ENCODE results near the gene AP3B1.
A peak's percentile ranks its signal among the peaks of the same experiment; 100 is the strongest.
"Not testable (repeated sequence)": the region's sequence is repeated elsewhere in the genome, so short reads cannot be mapped to it uniquely, and the experiment has no call there.

Gene AP3B1

DNA sequence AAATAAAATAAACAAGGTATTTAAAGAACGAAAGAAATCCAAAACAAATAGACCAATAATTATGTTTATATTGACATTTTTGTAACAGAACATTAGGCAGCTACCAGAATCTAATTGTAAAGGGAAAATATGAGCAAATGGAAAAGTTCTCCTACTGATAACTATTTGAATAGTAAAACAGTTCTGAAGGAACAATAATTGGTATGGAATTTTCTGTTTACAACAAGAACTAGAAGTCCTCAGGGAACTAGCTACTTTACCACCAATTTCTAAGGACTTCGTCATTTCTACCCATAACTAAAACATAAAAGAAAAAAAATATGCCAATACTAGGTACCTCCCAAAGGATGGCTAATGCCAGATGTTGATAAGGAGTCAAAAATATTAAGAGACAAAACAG, 58.5 kb downstream of the AP3B1 start:
- no peak for DNase-seq

DNA sequence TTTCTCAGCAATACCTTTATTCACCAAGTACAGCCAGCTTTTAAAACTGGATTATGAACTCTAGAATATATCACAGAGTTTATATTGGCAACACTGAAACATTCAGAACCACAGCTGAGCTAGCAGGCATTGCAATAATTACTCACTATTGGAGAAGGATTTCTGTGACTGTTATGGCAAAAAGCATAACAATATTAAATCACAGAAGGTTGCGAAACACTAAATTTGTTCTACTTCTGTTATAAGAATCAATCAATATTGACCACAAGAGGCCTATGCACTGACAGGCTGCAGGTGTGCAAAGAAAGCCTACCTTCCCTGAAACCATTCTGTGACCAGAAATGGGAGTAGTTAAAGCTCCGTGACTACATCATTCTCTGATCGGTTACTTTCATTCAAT, 59.2 kb downstream of the AP3B1 start:
- no peak for DNase-seq

DNA sequence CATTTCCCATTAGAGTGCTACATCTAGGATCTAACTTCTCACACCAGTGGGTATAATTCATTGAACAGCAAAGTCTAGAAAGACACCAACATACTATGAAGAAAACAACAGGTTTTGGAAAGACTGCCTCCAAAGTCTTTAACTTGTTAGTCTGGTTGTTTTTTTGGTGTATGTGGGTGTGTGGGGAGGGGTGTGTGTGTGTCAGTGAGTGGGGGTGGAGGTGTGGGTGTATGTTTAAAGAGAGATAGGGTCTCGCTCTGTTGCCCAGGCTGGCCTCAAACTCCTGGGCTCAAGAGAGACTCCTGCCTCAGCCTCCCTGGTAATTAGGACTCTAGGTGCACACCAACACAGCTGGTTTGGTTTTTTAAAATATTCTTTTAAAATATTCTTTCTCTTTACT, 59.7 kb downstream of the AP3B1 start:
- no peak for DNase-seq

DNA sequence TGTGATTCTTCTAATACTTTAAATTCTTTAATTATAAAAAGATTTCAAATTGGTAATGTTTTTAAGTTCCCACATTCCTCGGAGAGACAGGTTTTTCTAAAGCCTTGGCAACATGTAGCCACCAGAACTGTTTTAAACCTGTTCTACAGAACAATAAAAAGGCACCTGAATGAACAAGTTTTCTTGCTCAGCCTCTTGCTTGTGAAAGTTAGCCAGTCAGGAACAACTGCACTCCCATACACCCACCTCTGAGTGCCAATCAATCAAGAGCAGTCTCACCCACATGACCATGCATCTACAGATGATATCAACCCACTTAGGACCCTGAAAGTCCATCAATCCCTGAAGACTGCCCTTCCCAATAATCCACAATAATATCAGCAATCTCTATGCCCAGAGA, 62.3 kb downstream of the AP3B1 start:
- DNase-seq, result no peak

DNA sequence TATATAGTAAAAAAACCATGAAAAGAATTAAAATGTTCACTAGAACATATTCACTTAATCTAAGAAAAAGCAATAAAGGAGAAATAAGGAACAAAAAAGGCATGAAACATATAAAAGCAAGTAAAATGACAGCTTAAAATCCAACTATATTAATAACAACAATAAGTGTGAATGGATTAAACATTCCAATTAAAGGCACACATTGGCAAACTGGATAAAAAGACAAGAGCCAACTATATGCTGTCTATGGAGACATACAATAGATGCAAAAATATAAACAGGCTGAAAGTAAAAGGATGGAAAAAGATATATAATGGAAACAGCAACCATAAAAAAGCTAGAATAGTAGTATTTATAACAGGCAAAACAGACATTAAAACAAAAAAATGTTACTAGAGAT, 70.1 kb downstream of the AP3B1 start:
- no peak for DNase-seq

DNA sequence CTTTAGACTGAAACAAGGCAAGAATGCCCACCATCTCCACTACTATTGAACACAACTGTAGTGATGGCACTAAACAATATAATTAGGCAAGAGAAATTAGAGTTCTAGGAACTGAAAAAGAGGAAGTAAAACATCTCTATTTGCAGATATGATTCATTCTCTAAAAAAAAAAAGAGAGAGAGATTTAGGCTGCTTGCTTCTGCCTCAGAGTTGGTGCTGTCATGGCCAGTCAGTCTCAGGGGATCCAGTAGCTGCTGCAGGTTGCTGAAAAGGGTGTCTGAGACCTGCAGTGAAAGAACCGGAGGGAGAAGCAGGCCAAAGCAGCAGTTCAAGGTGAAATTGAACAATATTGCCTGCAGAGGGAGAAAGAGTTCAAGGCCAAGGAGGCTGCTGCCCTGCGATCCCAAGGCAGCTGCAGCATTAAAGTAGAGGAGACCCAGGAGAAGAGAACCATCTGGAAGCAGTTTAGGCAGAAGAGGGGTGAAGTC, 72.5 kb downstream of the AP3B1 start:
- peak; percentile 1 to 67 for DNase-seq

DNA sequence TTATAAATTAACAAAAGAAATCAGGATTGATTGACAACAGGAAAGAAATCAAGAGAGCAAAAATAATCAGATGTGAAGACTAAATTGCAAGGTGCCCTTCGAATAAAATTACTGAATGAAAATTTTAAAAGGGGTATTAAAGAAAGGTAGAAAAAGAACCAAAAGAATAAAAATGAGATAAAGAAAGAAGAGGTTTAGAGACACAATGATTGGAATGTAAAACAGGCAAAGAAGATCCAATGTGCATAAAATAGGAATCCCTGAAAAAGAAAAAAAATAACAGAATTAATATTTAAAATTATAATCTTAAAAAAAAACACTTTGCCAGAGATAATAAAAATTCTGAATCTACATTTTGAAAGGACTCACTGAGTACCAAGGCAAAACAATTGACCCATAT, 73.0 kb downstream of the AP3B1 start:
- no peak for DNase-seq

DNA sequence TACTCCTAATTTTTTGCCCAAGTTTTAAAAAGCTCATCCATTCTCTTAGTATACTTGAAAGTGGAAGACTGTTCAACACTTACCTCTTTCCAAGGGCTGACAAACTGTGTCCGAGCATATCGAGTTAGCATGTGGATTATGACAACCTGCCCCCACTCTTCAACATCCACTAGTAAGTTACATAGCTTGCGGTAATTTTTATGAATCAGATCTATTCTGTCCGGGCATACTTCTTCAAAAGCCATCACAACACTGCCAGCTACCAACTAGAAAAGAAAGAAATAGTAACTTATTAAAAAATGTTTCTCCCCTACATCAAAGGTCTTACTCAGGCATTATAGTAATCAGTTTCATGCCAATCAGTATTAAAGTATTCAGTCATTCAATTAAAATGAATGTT, 78.5 kb downstream of the AP3B1 start:
- no peak for DNase-seq

DNA sequence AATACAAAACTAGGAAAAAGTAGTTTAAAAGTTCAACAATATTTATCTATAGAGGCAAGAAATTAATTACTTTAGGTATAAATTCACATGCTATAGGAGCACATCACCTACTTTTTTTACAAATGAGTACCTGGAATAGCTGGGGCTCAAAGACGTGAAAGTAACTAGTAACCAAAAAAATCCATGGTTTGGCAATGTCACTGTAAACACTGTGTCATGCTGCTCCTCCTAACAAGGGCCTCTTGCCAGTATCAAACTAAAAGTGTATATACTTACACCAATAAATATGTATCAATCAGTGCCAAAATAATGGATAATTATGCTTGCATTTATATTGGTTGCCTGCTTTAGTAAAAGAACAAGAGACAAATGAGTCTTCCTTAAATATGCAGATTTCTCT, 78.9 kb downstream of the AP3B1 start:
- no peak for DNase-seq

DNA sequence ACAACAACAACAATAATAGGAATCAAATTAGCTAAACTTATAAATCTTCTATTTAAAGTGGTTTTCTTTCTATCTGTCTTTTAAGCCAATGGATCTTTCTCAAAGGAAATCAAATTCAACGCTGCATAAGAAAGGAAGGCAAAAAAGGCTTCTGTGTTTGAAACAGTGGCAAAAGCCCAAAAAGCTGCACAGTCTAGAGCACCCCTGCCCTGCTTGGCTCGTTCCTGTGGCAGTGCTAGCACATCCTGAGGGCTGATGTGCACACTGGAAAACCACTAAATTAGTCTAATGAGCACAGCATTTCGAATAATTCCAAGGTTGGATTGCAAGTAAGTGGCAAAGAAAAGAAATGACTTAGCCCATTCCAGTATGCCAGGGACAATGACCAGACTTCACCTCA, 80.7 kb downstream of the AP3B1 start:
- DNase-seq, result no peak

DNA sequence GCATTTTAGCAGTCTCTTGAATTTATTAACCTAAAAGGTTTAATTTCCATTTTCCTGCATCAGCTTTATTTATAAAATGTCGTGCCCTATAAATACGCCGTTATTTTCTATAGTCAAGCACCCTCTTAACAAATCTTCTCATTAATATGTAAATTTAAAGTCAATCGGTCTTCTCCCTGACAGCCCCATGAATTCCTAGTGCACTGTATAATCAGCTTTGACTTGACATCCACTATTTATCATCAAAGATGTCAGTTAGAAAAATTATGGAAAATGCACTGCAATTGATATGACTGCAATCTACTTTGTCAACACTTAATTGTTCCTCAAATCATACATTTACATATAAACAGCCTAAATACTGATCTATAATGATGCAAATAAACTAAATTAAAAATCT, 83.4 kb downstream of the AP3B1 start:
- no peak for DNase-seq

DNA sequence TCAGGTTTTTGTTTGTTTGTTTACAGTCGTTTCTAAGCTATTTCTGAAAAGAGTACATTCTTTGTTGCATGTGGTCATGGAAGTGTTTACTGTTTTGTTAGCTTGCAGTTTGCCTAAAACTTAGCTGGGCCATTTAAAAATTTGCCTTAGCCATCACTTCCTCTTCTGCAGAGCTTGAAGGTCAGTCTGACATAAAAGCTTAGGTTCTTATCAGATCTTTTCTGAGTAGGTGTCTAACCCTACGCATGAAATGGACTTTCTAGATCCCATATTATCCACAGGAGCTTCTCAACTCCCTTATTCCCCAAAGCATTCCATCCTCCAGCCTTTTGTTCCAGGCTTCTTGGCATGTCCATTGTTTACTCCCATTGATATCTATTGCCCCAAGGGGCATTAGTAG, 90.3 kb downstream of the AP3B1 start:
- no peak for DNase-seq

DNA sequence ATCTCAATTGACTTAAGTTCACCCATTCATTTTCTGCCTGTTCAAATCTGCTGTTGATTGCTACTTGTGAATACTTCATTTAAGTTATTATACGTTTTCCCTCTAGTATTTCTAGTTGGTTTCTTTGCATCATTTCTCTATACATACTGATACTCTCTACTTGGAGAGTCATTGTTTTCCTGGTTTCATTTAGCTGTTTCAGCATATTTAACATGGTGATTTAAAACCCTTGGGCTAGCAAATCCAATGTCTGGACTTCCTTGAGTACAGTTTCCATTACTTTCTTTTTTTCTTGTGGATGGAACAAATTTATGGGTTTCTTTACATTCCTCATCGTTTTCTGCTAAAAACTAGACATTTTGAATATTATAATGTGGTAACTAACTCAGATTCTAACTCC, 90.7 kb downstream of the AP3B1 start:
- DNase-seq, result no peak

DNA sequence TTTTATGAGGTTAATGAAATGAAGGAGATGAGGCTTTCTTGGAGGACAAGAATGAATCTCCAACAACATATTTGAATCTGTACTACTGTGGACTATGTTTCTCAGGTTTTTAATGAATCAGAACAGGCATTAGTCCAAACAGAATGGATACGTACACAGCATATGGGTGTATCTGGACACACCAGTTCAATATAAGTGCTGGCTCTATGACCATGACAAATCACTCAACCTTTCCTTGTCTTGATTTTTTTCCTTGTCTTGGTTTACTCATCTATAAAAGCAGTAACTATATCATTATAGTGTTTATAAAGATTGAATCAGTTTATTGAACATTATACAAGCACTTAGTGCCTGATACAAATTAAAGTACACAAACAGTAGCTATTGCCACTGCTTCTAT, 104.1 kb downstream of the AP3B1 start:
- no peak for DNase-seq

DNA sequence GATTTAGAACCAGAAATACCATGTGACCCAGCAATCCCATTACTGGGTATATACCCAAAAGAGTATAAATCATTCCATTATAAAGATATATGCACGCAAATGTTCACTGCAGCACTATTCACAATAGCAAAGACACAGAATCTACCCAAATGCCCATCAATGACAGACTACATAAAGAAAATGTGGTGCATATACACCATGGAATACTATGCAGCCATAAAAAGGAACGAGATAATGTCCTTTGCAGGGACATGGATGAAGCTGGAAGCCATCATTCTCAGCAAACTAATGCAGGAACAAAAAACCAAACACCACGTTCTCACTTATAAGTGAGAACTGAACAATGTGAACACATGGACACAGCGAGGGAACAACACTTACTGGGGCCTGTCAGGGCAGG, 105.8 kb downstream of the AP3B1 start:
- DNase-seq, result not testable (repeated sequence)

DNA sequence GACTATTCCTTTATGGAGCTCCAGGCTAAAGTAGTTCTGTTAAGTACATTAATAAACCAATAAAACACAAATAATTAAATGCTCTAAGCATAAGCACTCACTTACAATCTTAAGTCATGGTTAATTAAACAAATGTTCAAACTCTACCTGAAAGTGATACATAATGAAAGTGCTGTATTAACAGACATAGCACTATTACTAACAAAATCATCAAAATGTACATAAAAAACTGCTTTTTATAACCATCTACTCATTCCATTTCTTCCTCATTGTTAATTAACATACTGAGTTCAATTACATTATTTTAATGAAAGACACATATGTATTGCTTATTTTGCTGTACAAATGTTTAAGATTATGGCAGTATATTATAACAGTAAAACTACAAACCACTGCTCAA, 107.3 kb downstream of the AP3B1 start:
- DNase-seq, result no peak

DNA sequence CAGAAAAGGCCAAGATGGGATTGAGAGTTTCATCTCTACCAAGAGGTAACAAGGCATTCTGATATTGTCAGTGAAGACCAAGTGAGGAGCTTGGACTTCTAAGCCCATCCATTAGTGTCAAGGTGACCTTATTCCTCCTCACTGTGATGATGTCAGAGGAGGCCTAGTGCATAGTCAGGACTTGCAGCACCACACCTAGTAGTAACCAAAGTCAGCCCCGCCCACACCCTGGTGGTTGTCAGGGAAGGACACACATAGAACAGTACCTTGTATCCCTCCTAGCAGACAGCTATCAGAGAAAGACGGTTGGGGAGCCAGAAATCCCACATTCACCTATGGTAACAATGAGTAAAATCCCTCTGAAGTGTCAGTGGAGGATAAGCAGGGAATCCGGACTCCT, 111.7 kb downstream of the AP3B1 start:
- no peak for DNase-seq

DNA sequence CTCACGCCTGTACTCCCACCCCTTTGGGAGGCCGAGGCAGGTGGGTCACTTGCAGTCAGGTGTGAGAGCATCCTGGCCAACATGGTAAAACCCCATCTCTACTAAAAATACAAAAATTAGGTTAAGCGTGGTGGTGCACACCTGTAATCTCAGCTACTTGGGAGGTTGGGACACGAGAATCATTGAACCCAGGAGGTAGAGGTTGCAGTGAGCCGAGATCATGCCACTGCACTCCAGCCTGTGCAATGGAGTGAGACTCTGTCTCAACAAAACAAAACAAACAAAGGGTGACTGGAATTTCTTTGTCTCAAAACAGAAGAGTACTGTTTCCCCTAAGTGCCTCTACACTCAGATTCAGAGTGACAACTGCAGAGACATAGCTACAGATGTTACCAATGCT, 116.1 kb downstream of the AP3B1 start:
- no peak for DNase-seq

DNA sequence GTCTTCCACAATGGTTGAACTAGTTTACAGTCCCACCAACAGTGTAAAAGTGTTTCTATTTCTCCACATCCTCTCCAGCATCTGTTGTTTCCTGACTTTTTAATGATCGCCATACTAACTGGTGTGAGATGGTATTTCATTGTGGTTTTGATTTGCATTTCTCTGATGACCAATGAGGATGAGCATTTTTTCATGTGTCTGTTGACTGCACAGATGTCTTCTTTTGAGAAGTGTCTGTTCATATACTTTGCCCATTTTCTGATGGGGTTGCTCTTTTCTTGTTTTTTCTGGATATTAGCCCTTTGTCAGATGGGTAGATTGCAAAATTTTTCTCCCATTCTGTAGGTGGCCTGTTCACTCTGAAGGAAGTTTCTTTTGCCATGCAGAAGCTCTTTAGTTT, 124.2 kb downstream of the AP3B1 start:
- not testable (repeated sequence) for DNase-seq

DNA sequence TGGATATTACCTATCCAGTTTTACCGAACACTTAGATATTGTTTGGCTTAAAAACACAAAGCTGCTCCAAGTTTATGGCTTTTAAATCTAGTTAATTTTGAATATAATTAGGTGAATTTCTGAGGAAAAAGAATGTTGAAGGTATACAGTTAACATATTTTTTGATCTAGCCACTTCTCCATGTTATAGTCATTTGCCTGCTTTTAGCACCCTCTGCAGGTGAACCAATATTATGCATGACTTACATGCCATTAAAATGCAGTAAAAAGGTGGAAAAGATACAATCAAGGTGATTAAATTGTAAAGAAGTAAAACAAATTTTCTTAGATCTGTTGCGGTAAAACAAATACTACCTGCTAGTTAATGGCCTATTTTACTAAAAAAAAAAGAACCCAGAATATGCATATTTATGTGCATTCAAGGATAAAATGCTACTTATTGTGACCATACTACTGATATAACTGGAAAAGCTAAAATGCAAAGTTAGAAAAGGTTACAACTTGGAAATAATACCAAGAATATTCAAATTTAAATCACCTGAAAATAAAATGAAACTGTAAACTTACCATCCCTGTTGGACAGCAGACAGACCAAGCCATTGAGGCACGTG, 132.1 kb downstream of the AP3B1 start:
- DNase-seq, result peak in 1 of 2 donors; percentile 27

DNA sequence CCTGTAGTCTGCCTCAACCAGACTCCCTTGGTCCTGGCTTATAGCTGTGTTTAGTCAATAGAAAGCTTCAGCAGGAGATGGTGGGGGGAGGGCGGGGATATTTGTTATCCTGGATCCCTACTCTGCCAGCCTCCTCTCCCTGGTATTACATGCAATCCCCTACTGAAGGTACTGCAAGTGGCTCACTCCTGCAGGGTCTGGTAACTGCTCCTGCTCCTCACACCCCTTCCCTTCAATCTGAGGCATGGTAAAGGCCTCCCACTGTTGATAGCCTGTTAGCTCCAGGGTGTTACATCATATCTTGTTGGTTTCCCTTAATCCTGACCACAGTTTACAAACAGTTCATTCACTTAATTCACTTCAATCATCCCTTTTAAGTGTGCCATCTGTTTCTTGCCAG, 137.5 kb downstream of the AP3B1 start:
- DNase-seq, result no peak

DNA sequence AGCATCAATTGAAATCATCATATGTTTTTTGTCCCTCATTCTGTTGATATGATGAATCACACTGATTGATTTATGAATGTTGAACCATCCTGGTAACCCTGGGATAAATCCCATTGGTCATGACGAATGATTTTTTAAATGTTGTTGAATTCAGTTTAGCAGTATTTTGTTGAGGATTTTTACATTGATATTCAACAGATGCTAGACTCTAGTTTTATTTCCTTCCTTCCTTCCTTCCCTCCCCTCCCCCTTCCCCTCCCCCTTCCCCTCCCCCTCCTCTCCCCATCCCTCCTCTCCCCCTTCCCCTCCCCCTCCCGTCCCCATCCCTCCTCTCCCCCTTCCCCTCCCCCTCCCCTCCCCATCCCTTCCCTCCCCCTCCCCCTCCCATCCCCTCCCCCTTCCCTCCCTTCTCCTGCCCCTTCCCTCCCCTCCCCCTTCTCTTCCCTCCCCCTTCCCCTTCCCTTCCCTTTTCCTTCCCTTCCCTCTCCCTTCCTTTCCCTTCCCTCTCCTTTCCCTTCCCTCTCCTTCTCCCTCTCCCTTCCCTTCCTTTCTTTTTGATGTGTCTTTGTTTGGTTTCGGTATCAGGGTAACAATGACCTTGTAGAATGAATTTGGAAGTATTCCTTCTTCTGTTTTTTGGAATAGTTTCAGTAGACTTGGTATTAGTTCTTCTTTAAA, 142.8 kb downstream of the AP3B1 start:
- no peak for DNase-seq

DNA sequence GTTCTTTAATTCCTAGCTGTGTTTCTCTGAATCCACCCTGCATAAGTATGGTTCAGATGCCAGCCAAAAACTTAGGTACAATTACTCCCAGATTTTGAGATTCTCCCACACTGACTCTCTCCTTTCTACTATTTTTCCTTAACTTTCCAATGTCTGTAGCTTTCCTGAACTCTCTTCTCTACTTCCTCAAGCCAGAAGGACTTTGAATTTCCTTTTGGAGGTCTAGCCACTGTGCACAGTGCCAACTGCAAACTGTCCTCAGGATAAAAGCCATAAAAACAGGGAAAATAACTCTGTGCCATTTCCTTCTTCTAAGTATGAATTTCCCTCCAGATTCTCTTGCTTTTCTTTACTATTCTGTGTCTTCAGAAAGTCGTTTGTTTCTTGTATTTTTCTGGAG, 157.2 kb downstream of the AP3B1 start:
- DNase-seq, result no peak

DNA sequence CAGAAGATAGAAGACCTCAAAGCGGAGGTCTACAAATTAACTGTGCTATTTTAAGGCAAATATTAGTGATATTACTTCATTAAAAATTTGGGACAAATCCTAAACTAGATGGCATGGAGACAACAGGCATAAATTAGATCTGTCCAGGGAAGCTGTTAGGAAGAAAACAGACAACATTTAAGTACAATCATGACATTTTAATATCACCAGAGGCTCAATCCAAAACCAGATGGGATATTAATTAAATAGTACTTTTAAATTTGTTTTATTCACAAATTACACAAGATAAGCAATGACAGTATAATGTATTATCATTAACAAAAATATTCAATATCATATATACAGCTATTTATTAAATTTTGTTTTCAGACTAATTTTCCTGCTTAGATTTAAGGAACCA, 161.1 kb downstream of the AP3B1 start:
- DNase-seq, result no peak

DNA sequence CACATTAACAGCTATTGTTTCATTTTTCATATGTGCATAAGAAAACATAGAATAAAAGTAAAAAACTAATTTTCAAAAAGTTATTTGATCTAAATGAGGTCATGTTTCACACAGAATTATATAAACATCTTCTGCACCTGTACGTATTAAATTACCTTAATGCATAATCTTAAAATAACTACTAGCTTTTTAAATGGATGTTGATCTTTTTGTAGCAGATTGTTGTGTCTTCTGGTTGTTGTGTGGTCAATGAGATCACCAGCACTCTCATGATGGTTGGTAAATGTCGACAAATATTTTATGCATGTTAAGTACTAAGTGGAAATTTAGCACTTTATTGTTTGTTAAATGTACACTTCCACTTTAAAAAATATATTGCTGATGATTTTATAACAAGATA, 162.0 kb downstream of the AP3B1 start:
- no peak for DNase-seq

All from CD4-positive, alpha-beta T cell treated with Interleukin-1 beta for 1 hour (primary cell).